SIG-M5 (cell line): ENCODE measurements around the gene CYB561.

Experiments used
- DNase-seq: peaks from one replicate; lab custom pipeline; 2025; lab: John Stamatoyannopoulos, UW

Gene CYB561

GRCh38 chr17:63405741-63406261, 40.3 kb downstream of the CYB561 start:
- DNase-seq, result no peak

DNA sequence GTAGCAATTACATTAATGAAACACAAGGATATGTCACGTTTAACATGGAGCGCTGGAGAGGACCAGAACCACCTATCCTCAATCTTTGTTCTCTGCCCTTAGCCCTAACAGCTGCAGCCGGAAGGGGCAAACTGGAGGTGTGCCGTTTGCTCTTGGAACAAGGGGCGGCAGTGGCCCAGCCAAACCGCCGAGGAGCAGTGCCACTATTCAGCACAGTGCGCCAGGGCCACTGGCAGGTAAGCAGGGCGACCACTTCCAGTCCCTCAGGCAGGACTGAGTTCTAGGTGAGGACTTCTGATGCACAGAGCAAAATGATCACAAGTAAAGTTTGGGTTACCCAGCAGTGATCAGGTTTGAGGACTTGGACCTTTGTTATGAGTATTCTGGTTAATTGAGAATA, 41.1 kb downstream of the CYB561 start:
- no peak for DNase-seq

- DNase-seq, result no peak
These were observed 43.5 kb downstream of the CYB561 start for GRCh38 chr17:63402431-63403212.

DNA sequence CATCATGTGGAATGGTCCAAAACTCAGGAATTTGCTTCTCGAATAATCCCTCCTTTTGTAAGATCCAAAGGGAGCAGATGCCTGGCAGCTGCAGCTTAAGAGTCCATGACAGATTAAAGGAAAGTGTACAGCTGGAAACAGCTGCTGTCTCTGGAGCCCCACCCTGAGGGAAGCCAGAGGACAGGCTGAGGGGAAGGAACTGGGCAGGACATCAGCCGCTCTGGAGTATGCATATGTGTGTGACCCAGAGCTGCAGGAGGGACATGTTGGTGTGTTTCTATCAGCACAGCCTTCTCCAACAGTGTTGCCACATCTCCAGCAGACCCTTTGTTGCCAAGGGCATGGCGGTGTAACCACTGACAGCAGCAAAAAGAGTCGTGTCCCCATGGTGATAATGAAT, 46.2 kb downstream of the CYB561 start:
- DNase-seq, result no peak

GRCh38 chr17:63399316-63399715, 46.8 kb downstream of the CYB561 start:
- no peak for DNase-seq

- no peak for DNase-seq
These were observed 47.4 kb downstream of the CYB561 start for GRCh38 chr17:63398680-63399079.

DNA sequence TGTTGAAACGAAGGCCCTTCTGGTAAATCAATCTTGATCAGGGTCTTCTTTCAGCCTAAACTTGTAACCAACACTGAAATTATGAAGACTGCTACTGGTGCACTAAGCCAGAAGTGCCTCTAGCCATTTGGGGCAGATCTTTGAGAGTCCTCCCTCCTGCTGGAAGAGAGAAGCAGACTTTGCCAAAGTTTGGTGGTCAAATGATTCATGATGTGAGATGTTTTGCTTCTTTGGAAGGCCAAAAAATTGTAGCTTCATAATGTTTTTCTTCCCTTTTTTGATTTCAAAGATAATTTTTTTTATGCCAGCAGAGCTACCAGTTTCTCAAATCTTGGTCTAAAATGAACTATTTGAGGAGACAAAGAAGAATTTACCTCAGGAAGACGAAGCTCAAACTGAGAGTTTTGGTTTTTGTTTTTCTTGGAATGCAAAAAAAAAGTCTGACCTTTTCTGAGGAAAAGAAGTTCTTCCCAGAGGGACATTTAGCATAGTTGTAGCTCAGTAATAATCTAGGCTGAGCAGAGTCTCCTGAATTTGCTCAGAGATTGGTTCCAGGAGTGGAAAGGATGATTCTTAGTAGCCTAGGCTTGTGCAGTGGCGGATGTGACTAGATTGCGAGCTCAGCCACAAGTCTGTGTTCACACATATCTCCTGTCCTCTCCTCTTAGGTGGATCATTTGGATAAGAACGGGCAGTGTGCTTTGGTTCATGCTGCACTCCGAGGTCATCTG, 50.9 kb downstream of the CYB561 start:
- DNase-seq, result no peak

DNA sequence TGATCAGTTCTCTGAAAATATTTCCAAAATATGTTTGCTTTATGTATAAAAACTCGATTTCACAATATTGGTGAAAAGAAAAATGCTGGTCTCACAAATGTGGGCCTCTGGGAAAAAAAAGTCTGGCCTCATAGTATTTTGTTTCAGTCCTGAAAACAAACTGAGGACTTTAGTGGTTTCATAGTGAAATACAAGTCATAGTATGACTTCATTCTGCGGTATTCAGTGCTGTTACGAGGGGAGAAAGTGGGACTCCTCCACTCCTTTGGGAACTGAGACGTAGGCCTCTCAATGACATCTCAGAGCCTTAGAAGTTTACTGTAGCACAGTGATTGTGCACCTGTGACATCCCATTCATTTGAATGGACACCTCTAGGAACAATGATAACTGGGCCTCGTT, 56.0 kb downstream of the CYB561 start:
- no peak for DNase-seq

- DNase-seq, result no peak
These were observed 58.3 kb downstream of the CYB561 start for GRCh38 chr17:63387656-63388340.

- no peak for DNase-seq
These were observed 63.3 kb downstream of the CYB561 start for GRCh38 chr17:63382826-63383225.
